H7 (cell line): ENCODE measurements around the gene SLC47A2. TPM values are rescaled to one million over a fixed set of nuclear protein-coding genes. Genes with fewer than 3 reads are reported as not detected.
"Not testable (repeated sequence)": the region's sequence is repeated elsewhere in the genome, so short reads cannot be mapped to it uniquely, and the experiment has no call there.

ENCODE experiments used
- DNase-seq: peaks from one replicate; pipeline ENCODE4 v3.0.0; 2012
- H3K27me3 ChIP-seq: 2 replicates; pipeline ENCODE4 v1.6.0; 2011; ENCODE audit warnings: mild to moderate bottlenecking, low read length; ENCODE audit not compliant: control insufficient read depth, insufficient read depth
- H3K36me3 ChIP-seq: replicated peaks from 2 replicates; pipeline ENCODE4 v1.5.1; 2011; ENCODE audit warnings: low read length; ENCODE audit not compliant: control insufficient read depth, insufficient read depth
- H3K4me3 ChIP-seq: 2 replicates; pipeline ENCODE4 v1.5.1; 2011; ENCODE audit warnings: low read depth, mild to moderate bottlenecking, control low read depth, low read length, moderate library complexity; ENCODE audit not compliant: insufficient read depth
- total RNA-seq: library from RNA; depleted of rRNA; stranded (reverse); fragments of >200 nt; shearing (Covaris generic); gene quantifications from 2 replicates; pipeline ENCODE4 v1.2.3, GENCODE V29; 2014

SLC47A2 gene
- total RNA-seq, 1 experiment from 2014 or later: not detected

- no peak overlapping the region for H3K4me3 ChIP-seq
- H3K36me3 ChIP-seq: no peaks in the 10 kb centered on the region; the same call in none of the 2 replicates
- DNase-seq: no peak
- H3K27me3 ChIP-seq: no peaks in the 10 kb centered on the region
Measured at GRCh38 chr17:19686400-19687090, 29.8 kb downstream of the SLC47A2 start.

GRCh38 chr17:19684909-19685580, 31.3 kb downstream of the SLC47A2 start:
- not testable (repeated sequence) for H3K4me3 ChIP-seq, H3K27me3 ChIP-seq, DNase-seq, H3K36me3 ChIP-seq

DNA sequence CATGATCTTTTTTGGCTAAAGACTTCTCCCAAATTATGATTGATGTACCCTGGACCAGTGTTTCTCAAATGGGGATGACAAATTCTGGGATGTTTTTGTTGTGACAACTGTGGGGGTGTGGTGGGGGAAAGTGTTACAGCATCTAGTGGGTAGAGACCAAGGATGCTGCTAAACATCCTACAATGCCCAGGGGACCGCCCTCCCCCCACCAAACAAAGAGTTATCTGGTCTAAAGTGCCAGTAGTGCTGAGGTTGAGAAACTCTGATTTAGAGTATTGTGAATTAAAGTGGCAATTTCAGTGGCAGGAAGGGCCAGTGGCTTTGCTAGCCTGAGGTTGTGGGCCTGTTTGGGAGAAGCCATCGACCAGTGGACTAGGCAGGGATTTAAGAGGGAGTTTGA, 33.3 kb downstream of the SLC47A2 start:
- H3K4me3 ChIP-seq: no peak overlapping the region
- H3K36me3 ChIP-seq: peaks cover 13% of the 10 kb centered on the region
- no peaks in the 10 kb centered on the region for H3K27me3 ChIP-seq
- DNase-seq: no peak

GRCh38 chr17:19678581-19679453, 37.6 kb downstream of the SLC47A2 start:
- peaks cover 32% of the 10 kb centered on the region for H3K36me3 ChIP-seq
- H3K4me3 ChIP-seq: no peak overlapping the region
- H3K27me3 ChIP-seq: no peaks in the 10 kb centered on the region
- no peak for DNase-seq

DNA sequence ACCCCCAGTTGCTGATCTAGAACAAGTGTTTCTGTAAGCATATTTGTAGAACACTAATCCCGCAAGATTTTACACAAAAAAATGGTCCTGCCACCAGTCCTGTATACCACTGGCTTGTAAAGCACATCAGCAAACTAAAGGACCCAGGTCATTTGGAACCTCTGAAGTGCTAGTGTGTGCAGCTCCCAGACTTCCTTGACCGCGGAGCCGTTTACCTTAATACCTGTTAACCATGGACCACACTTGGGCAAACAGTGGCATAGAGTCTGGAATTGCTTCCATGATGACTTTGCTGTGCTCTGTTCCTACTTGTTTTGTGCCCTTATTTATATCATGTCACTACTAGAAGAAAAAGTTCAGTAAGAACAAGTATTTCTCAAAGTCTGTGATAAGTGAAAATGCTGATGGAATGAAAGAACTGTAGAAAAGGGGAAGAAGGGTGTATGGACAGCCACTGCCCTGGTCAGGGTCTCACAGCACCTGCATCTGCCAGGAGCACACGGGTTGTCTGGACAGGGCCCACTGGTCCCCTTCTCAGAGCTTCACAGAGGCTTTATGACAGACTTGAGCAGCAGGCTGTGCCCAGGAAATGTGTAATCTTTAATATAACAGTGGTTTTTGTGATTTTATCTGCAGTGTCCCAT, 38.5 kb downstream of the SLC47A2 start:
- H3K36me3 ChIP-seq: peaks cover 34% of the 10 kb centered on the region
- no peaks in the 10 kb centered on the region for H3K27me3 ChIP-seq
- H3K4me3 ChIP-seq: no peak overlapping the region
- no peak for DNase-seq

DNA sequence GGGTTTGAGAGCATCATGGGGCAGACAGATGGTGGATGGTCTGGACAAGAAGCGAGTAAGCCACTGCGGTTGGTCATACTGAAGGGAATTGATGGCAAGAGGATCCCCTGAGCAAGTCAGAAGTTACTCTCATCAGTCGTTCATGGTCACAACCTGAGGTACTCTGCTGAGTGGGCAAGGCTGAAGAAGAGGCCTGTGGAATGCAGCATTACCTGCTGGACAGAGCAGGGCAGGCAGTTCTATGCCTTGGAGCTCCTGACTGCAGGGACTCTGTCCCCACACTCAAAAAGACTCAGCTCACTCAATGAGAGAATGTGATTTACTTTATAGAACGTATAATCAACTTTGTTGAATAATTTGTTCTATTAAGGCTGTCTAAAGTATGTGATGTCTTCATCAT, 39.5 kb downstream of the SLC47A2 start:
- no peak for DNase-seq
- Histone ChIP-seq H3K27me3 (no peaks in the 10 kb centered on the region), H3K4me3 (no peak overlapping the region), H3K36me3 (peaks cover 37% of the 10 kb centered on the region)

- Histone ChIP-seq H3K4me3 (no peak overlapping the region), H3K36me3 (peaks cover 36% of the 10 kb centered on the region), H3K27me3 (no peaks in the 10 kb centered on the region)
- no peak for DNase-seq
Measured at GRCh38 chr17:19673623-19674022, 42.8 kb downstream of the SLC47A2 start.

DNA sequence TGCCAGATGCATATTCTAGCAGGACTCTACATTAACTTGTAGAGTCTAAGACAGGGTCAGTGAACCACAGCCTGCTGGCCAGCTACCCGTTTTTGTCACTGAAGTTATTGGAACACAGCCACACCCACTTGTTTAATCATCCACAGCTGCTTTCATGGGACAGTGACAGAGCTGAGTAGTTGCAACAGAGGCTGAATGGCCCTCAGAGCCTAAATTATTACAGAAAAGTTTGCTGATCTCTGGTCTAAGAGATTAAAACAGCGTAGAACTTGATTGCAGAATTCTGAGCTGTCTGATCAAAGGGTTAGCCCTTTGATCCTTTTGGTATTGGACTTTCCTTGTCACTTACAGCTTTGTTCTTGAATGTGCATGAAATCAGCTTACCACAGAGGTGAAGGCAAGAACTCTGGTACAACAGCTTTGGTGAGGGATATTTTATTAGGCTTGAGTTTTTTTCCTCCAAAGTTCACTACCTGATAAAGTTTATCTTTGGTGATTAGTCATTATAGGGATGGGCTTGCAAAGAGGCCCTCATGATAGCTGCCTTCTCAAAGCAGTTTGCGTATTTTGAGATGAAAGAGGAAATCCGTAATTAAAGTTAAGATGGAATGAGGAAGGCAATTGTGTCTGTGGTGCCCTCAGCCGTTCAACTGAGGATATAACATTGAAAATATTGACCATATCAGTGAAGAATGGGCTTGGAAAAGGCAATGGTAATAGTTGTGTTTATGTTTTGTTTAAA, 44.2 kb downstream of the SLC47A2 start:
- no peak overlapping the region for H3K4me3 ChIP-seq
- no peaks in the 10 kb centered on the region for H3K27me3 ChIP-seq
- H3K36me3 ChIP-seq: peaks cover 28% of the 10 kb centered on the region
- no peak for DNase-seq

DNA sequence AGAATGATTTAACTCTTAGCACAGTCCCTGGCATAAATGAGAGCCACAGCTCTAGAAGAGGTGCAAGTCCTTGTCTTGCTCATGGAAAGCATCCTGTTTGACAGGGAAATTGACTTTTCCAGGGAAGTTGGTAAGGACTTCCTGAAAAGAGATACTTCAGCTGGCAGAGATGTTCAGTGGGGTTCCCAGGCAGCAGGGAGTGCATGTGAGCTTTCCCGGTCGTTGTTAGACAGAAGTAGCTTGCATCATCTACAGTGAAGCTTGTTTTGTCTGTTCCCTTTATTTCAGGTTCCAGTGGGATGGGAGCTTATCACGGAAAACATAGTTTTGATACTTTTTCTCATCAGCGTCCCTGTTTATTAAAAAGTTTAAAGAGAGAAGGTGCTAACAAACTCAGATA, 45.0 kb downstream of the SLC47A2 start:
- DNase-seq: no peak
- H3K36me3 ChIP-seq: peaks cover 23% of the 10 kb centered on the region
- H3K4me3 ChIP-seq: no peak overlapping the region
- no peaks in the 10 kb centered on the region for H3K27me3 ChIP-seq

- Histone ChIP-seq H3K27me3 (no peaks in the 10 kb centered on the region), H3K4me3 (no peak overlapping the region), H3K36me3 (peaks cover 20% of the 10 kb centered on the region)
- no peak for DNase-seq
Measured at GRCh38 chr17:19670908-19671307, 45.5 kb downstream of the SLC47A2 start.

DNA sequence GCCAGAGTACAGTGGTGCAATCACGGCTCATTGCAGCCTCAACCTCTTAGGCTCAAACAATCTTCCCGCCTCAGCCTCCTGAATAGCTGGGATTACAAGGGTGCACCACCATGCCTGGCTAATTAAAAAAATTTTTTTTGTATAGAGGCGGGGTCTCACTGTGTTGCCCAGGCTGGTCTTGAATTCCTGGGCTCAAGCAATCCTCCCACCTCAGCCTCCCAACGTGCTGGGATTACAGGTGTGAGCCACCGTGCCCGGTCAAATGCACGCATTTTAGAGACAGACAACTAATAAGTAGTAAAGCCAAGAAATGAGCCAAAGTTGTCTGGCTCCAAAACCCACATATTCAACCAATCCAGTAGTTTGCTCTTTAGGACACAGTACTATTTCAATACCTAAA, 46.7 kb downstream of the SLC47A2 start:
- not testable (repeated sequence) for H3K4me3 ChIP-seq, DNase-seq, H3K27me3 ChIP-seq
- peaks cover 15% of the 10 kb centered on the region for H3K36me3 ChIP-seq

DNA sequence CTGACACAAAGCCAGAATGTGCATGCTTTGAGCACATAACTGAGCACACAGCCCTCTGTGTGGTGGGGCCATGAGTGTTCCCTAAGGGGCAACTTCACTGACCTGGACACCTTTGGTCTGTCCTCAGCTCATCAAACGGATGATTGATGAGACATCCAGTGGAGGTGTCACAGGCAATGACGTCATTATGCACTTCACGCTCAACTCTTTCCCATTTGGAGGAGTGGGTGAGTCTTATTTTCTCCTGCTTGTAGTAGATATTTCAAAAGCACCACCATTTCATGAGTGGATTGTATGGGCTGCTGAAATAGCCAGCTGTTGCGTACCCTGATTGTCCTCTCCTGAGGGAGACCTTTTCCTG, 51.6 kb downstream of the SLC47A2 start:
- H3K27me3 ChIP-seq: no peaks in the 10 kb centered on the region
- DNase-seq: no peak
- H3K36me3 ChIP-seq: peaks cover 7% of the 10 kb centered on the region
- H3K4me3 ChIP-seq: no peak overlapping the region

DNA sequence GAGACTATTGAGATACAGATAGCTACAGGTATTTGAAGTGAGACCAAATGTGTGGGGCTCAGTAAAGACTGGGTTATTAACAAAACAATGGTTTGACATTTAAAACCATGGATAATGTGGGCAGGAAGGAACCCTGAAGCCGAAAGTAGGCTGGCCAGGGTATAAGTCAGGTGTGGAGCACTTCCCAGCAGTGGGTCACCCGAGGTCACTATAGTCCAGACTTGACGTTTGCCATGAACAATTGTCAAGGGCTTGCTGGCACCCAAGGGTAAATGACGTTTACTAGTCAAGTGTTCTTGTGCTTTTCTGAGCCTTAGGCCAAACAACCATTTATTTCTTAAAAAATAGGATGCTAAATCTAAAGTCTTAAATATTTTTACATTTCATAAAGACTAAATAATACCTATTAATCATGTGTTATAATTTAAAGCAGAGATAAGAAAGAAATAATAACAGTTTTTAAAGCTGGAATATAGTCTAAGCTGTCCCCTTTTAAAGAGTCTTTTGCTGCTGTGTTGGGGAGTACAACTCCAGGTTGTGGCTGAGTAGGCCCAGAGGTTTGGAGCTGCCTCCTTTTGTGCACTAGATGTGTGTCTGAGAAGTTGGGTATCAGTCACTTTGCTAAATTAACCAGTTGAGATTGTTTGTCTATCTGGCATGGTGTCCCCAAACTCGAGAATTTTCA, 52.1 kb downstream of the SLC47A2 start:
- Histone ChIP-seq H3K4me3 (no peak overlapping the region), H3K27me3 (no peaks in the 10 kb centered on the region), H3K36me3 (peaks cover 7% of the 10 kb centered on the region)
- no peak for DNase-seq
